ENCODE data around the gene LRSAM1.

Gene LRSAM1

GRCh38 chr9:127426756-127427155, 24.6 kb upstream of the LRSAM1 start:
- no peak for DNase-seq (ENCODE audit: low spot score)

- no peak for DNase-seq (ENCODE audit: low spot score)
These were observed 23.0 kb upstream of the LRSAM1 start for GRCh38 chr9:127428348-127428747.

GRCh38 chr9:127430415-127430814, 20.9 kb upstream of the LRSAM1 start:
- DNase-seq (ENCODE audit: low spot score): no peak

- DNase-seq (ENCODE audit: low spot score): no peak
These were observed 13.6 kb upstream of the LRSAM1 start for GRCh38 chr9:127437497-127438264.

DNA sequence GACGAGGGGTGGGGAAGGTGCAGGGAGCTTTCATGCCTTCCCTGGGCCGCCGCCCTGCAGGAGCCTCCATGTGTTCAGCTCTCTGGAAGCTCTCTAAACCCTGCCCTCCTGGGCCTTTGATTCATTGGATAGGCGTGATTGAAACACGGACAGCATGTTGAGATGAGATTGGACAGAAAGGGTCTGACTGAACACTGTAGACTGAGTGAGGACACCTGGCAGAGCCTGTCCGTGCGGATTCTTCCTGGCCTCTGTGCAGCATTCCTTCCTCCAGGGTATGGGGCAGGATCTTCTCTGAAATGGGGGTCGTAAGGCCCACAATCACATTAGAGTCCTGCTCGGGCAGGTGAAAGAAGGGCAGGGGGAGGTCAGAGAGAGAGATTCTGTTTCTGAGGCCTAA, 12.9 kb upstream of the LRSAM1 start:
- no peak for DNase-seq (ENCODE audit: low spot score)

DNA sequence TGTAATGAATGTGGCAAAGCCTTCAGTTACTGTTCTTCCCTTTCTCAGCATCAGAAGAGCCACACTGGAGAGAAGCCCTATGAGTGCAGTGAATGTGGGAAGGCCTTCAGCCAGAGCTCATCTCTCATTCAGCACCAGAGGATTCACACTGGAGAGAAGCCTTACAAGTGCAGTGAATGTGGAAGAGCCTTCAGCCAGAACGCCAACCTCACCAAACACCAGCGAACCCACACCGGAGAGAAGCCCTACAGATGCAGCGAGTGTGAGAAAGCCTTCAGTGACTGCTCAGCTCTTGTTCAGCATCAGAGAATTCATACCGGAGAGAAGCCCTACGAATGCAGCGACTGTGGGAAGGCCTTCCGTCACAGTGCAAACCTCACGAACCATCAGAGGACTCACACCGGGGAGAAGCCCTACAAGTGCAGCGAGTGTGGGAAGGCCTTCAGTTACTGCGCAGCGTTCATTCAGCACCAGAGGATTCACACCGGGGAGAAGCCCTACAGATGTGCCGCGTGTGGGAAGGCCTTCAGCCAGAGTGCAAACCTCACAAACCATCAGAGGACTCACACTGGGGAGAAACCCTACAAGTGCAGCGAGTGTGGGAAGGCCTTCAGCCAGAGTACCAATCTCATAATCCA, 6.9 kb upstream of the LRSAM1 start:
- DNase-seq (ENCODE audit: low spot score): no peak

DNA sequence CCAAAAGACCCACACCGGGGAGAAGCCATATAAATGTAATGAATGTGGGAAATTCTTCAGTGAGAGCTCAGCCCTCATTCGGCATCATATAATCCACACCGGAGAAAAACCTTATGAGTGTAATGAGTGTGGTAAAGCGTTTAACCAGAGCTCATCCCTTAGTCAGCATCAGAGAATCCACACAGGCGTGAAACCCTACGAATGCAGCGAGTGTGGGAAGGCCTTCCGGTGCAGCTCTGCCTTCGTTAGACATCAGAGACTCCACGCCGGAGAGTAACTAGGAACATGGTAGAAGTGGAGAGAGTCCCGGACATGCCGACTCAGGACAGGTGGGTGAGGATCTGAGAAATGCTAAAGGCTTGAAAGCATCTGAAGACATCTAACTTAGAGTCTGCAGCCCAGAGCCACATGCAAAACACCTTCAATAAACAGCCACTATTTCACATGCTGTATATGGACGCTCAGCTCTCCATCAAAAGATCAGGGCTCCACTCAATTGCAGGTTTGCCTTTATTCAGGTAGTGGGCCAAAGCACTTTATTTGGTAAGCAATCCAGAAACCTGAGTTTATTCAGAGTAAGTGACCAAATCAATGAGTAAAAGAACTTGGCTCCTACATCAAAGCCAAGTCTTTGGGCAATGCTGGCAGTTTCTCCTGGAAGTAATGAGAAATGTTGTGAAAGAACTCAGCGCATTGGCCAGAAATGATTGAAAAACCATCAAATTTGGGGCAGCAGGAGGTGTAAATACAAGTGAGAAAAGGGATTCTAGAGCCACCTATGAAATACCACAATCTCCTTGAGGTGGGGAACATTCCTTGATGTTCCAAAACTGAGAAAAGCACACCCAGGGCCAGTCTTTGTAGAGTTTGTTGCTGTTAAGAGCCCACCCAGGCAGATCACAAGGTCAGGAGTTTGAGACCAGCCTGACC, 6.1 kb upstream of the LRSAM1 start:
- no peak for DNase-seq (ENCODE audit: low spot score)

DNA sequence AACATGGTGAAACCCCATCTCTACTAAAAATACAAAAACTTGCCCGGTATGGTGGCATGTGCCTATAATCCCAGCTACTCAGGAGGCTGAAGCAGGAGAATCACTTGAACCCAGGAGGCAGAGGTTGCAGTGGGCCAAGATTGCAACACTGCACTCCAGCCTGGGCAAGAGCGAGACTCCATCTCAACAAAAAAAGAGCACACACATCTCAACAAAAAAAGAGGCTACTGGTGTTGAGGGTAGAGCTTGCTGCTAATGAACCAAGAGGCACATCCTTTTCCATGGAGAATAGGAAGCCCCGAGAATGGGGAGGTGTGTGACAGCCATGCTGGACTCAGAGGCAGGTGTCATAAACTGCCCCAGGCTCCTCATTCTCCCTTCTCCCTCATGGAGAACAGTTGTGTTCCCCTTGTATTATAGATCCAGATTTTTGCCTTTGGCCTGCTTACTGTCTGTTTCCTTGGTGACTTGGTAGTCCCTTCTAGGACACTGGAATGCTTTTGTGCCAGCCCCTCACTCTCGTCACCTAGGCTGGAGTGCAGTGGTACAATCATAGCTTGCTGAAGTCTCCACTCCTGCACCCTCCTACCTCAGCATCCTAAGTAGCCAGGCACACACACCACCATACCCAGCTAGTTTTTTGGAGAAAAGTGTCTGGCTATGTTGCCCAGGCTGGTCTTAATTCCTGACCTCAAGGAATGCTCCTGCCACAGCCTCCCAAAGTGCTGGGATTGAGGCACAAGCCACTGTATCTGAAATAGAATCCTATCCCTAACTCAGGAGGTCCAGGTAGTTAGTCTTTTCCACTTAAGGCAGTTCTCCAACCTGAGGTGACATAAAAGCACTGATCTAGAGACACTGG, 5.2 kb upstream of the LRSAM1 start:
- DNase-seq (ENCODE audit: low spot score): no peak

DNA sequence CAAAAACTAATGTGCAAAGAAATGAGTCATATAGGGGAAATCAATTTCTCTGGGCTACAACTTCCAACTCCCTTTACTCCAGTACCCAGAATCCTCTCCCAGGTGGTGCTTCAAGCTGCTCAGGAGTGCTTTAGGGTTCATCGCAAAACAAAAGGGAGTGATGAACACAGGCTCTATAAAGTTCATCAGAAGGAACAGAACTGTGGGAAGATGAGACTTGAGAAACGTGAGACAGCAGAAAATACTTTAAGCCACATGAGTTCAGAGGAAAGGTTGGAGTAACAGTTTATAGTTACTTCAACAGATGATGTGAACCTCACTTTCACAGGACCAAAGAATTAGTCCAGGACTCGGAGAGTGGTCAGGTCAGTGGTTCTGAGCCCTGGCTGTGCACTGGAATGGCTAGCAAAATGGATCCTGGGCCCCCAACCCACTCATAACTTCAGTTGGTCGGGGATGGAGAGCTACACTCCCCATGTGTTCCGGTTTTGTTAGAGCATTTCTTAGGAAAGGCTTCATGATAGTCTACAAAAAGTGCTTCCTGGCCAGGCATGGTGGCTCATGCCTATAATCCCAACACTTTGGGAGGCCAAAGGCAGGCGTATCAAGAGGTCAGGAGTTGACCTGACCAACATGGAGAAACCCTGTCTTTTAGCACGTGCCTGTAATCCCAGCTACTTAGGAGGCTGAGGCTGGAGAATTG, 4.4 kb upstream of the LRSAM1 start:
- no peak for DNase-seq (ENCODE audit: low spot score)

DNA sequence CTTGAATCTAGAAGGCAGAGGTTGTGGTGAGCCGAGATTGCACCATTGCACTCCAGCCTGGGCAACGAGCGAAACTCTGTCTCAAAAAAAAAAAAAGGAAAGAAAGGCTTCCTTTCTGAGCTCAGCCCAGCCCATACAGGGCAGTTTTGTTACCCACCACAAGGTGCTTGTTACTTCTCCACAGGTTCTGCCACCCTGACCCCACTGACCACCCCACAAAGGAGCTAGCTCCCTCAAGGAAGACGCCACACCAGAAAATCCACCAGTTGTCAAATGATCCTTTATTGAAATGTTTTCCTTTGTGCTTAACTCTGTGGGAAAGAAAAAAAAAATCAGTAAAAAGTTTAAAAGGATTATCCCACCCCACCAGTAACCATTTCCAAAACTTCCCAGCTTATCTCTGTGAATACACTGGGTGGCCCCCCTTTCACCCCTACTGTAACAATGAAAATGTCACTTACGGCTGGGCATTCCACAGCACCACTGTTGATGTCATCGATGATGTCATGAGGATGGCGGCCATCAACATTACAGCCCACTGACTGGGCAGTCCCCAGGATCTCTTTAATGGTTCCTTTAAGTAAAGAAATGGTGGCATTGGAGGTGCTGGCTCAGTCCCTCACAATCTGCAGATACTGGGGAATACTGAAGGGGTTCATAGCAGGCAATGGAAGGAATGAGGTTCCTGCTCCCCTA, 3.7 kb upstream of the LRSAM1 start:
- no peak for DNase-seq (ENCODE audit: low spot score)

DNA sequence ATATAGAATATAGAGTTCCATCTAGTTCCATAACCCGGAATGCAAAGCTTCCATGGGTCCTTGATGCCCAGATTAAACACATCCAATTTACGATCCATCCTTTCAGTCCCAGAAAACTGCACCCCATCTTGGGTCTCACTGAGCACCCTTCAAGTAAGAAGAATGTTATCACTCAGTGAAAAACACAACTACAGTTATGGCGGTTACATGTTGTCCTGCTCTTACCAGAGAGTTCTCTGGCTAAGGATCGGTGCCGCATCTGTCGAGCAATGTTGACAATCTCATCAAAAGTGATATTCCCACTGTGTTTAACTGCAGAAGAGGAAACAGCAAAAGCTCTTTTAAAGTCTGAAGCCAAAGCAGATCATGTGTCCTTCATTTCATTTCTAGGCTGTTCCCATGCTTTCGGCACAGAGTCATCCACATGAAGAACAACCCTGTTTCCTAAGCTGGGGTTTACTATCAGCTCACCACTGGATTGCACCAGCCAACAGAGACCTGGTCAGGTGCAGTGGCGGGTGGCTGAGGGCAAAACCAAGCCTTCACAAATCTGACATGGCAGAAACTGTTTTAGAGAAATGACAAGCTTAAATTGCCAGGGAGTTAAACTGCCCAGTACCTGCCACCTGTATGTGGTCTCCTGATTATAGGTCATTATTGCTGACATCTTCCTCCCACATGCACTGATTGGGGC, 3.1 kb upstream of the LRSAM1 start:
- no peak for DNase-seq (ENCODE audit: low spot score)

DNA sequence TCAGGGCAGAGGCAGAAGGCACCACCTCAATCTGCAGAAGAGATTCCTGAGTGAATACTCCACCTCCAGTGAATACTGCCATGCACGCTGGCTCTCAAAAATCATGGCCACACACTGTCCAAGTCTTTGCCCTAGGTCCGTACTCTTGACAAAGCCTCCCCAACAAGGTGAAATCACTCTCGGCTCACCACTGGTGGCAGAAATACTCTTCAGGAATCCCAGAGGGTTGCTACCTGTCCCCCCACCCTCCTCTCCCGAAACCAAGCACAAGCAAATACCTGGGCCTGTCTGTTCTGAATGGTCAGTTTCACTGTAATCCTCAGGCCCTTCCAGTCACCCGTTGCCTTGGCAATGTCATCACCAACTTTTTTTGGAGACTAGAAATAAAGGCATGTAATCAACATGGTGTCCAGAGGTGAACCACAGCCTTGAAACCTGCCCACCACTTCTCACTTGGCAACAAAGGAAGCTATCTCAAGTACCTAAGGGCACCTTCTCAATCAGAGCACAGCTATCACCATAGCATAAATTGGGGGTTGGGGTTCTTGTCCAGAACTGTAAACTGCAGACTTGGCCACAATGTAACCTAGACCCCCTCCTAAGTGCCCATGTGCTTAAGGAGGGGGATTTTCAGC, 1.9 kb upstream of the LRSAM1 start:
- no peak for DNase-seq (ENCODE audit: low spot score)

DNA sequence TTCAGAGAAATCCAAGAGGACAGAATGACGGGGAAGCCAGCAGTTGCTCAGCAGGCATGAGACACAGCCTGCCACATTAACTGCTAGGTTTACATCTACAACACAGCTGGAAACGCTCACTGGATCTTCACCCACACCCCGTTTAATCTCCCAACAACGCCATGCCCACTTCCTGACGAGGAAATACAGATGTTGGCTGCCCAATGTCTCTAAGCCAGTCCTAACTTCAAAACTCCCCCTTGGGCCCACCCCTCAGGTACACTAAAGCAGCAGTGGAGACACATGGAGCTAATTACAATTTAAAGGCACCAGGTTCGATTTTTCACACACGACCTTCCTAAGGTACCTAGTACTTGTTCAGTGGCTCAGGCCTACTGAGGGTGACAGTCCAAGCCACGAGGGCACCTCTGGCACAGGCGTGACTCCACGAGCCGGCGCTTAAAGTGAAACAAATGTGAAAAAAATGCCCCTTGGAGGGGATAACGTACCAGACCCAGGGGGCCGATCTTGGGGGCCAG, 1.0 kb upstream of the LRSAM1 start:
- DNase-seq (ENCODE audit: low spot score): no peak

- DNase-seq (ENCODE audit: low spot score): no peak
These were observed 223 bp downstream of the LRSAM1 start for GRCh38 chr9:127451608-127451857.

- DNase-seq (ENCODE audit: low spot score): peak; percentile 45
These were observed 747 bp downstream of the LRSAM1 start for GRCh38 chr9:127451858-127452656.

GRCh38 chr9:127452691-127453090, 1.4 kb downstream of the LRSAM1 start:
- no peak for DNase-seq (ENCODE audit: low spot score)

GRCh38 chr9:127455324-127455992, 4.1 kb downstream of the LRSAM1 start:
- peak; percentile 18 for DNase-seq (ENCODE audit: low spot score)

All from CD4-positive, alpha-beta T cell treated with Interleukin-15 for 4 hours (primary cell).